Heart left ventricle (tissue), 16 donors: Measurements from ENCODE around the gene PRPSAP1. TPM values are rescaled to one million over a fixed set of nuclear protein-coding genes. Genes with fewer than 3 reads are reported as not detected.

Source experiments
- ATAC-seq, 4 donors: fragments of 200-7000 bp; cut with Tn5 transposase; one replicate each; pipeline ENCODE4 v1.9.1; 2020 to 2022; ENCODE audit warnings: moderate library complexity in 4 of 4, mild to moderate bottlenecking in 3 of 4, moderate number of reproducible peaks in 1 of 4
- DNase-seq, 5 donors: peaks; one replicate each; pipeline ENCODE4 v3.0.0-alpha.2; 2020
- H3K27ac ChIP-seq, 12 donors: fragments of 200-600 bp; sonication (generic) in 4 of 12; one replicate each; pipeline versions ENCODE4 v1.5.0 to v1.8.0; 2016 to 2022; ENCODE audit warnings: mild to moderate bottlenecking in 2 of 12
- H3K27me3 ChIP-seq, 9 donors: fragments of 200-600 bp; sonication (generic) in 2 of 9; one replicate each; pipeline versions ENCODE4 v1.5.1 to v1.8.0; 2016 to 2022; ENCODE audit warnings: mild to moderate bottlenecking in 3 of 9
- H3K36me3 ChIP-seq, 9 donors: fragments of 200-600 bp; sonication (generic) in 2 of 9; one replicate each; pipeline versions ENCODE4 v1.5.0 to v1.8.0; 2018 to 2022; ENCODE audit warnings: mild to moderate bottlenecking in 2 of 9
- H3K4me1 ChIP-seq, 12 donors: fragments of 200-600 bp; sonication (generic) in 4 of 12; one replicate each; pipeline versions ENCODE4 v1.5.0 to v1.8.0; 2016 to 2022; ENCODE audit warnings: mild to moderate bottlenecking in 3 of 12
- H3K4me3 ChIP-seq, 12 donors: fragments of 200-600 bp; sonication (generic) in 4 of 12; one replicate each; pipeline versions ENCODE4 v1.5.0 to v1.8.0; 2017 to 2022; ENCODE audit warnings: mild to moderate bottlenecking in 9 of 12, moderate library complexity in 4 of 12
- H3K9me3 ChIP-seq, 12 donors: fragments of 200-600 bp; sonication (generic) in 4 of 12; one replicate each; pipeline versions ENCODE4 v1.5.0 to v1.8.0; 2016 to 2022; ENCODE audit warnings: mild to moderate bottlenecking in 1 of 12
- CTCF ChIP-seq, 12 donors: fragments of 200-600 bp; sonication (generic) in 4 of 12; IDR thresholded peaks; one replicate each; pipeline versions ENCODE4 v1.5.0 to v1.8.0; 2018 to 2022; ENCODE audit warnings: antibody characterized with exemption in 12 of 12, mild to moderate bottlenecking in 5 of 12
- POLR2A ChIP-seq, 2 donors: fragments of 450-650 bp; IDR thresholded peaks; one replicate each; pipeline ENCODE4 v1.6.1; 2017; ENCODE audit warnings: antibody characterized with exemption in 2 of 2, mild to moderate bottlenecking in 2 of 2, moderate library complexity in 2 of 2
- WGBS, 4 donors: extraction: QIAGEN DNeasy Blood & Tissue Kit in 2 of 4; methylation state at CpG; one replicate each; pipeline versions ENCODE4 v1.1.5 to v1.1.7; 2013 to 2018; 5-methylcytosine and 5-hydroxymethylcytosine counted together
- intact Hi-C, 10 donors: fragments of 100-400 bp; cut with DNase I; formaldehyde crosslinking; loops; one replicate each; pipeline versions ENCODE4 v1.11.1 to v1.14.2; 2022
- polyA plus RNA-seq, 2 donors: library from polyadenylated mRNA; stranded (reverse); fragments of 200-250 nt; gene quantifications; one replicate each; pipeline ENCODE4 v1.2.3, GENCODE V29; 2013
- total RNA-seq, 9 donors: library from RNA; depleted of rRNA in 2 of 9; stranded (reverse); fragments of >200 nt in 2 of 9; fragmentation: NEBNext Ultra II Directional in 3 of 9; extraction: Animal tissue kit (Norgen Biotek cat#: 25700) in 3 of 9; gene quantifications; one replicate each; pipeline versions ENCODE4 v1.1.0 to v1.2.4, GENCODE V29; 2016 to 2023
- donor health status: ischemic (EF 13 %, LVEDD 7.1; RV severe dilation, severe dysfunction).
- donor health status: healthy with polysubstance abuse.
- donor health status: DM: no; HTN: yes; CAD: no.
- donor health status: DM: no; HTN: no; CAD: no.
- donor health status: ischemic (EF 25% LVEDD 6.9; RV normal size, moderate dysfunction).
- donor health status: ischemic (EF 25% LVEDD 5.7; RV mildly dilated, moderate dysfunction).
- donor health status: healthy.
- donor health status: DM: yes; HTN: yes; CAD: no.
- donor health status: ischemic (EF 35%, LVEDD 5.7; RV mildly dilated, moderate dysfunction).
- donor health status: nonischemic (EF 11% LVEDD 7.7; RV severe dilation, severe dysfunction).
- donor health status: DM: yes; HTN: yes; CAD: no.
- donor health status: PGD.
- donor health status: ischemic (EF 29% LVEDD 5.4; RV normal size, mild dysfunction).
- donor health status: nonischemic (EF 23%, LVEDD 6.1; RV moderate dilation, normal function).

Gene PRPSAP1
- total and polyA plus RNA-seq, 11 donors: 22.7 to 39.7 (median 30.9) TPM

GRCh38 chr17:76292567-76292966, 61.1 kb downstream of the PRPSAP1 start:
- DNase-seq (no peak), ATAC-seq (peak in 1 of 4 donors; percentile 19)
- no peak overlapping the region for H3K4me3 ChIP-seq
- intact Hi-C loops: loop anchor here in 2 of 10 donors (5.0 kb wide), 1 partner anchor 280 kb away; no protein-coding TSS in a partner anchor
- H3K27me3 ChIP-seq: no peaks in the 10 kb centered on the region
- no peak for TF ChIP-seq CTCF (IDR thresholded peaks at IDR 0.05)
- no peak for TF ChIP-seq POLR2A (IDR thresholded peaks at IDR 0.05)
- peaks cover 0 to 11% (median 3%) of the 10 kb centered on the region in 9 donors for H3K36me3 ChIP-seq
- WGBS, 4 donors: 72 to 91% (median 78%) methylated on average over 1 to 4 of the region's 4 CpGs
- H3K4me1 ChIP-seq: peaks cover 0 to 15% (median 5%) of the 10 kb centered on the region in 12 donors
- H3K9me3 ChIP-seq: no peaks in the 10 kb centered on the region
- no peak overlapping the region for H3K27ac ChIP-seq

DNA sequence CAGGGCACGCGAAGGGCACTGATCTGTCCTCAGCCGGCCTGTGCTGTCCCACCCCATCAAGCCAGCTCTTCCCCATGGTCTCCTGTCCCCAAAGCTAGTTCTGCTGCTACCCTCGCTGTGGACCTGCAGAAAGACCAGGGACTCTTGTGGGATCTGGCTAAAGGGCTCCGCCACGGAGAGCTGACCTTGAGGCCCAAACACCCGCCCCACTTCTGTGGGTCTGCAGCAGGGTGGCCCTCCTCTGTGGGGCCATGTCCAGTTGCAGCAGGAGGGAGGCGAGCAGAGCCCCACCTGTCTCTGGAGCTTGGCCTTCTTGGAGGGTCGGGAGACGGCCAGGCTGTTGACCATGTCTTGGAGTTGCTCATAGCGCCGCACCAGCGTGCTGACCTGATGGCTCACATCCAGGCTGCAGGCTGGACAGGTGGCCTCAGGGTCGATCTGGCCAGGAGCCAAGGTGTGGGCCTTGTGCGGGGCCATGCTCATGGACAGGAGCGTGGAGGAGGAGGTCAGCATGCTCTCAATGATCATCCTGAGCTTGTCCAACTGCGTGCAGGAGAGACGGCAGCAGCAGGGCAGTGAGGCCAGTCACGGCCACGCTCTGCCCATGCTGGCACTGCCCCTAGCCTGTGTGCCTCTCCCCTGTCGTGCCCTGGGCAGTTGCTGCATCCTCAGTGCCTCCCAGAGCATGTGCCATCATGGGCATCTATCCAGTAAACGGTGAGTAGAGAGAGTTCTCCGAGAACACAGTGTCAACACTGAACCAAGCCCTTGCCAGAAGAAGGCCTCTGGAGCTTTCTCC, 71.9 kb downstream of the PRPSAP1 start:
- DNase-seq (no peak), ATAC-seq (peak; percentile 38 to 51 (median 42))
- Histone ChIP-seq H3K4me3 (no peak overlapping the region), H3K9me3 (no peaks in the 10 kb centered on the region), H3K4me1 (peaks cover 0 to 16% (median 5%) of the 10 kb centered on the region in 12 donors), H3K27me3 (no peaks in the 10 kb centered on the region), H3K36me3 (no peaks in the 10 kb centered on the region), H3K27ac (no peak overlapping the region)
- TF ChIP-seq CTCF (IDR thresholded peaks at IDR 0.05) (no peak), POLR2A (IDR thresholded peaks at IDR 0.05) (no peak)
- intact Hi-C loops: loop anchor here in 3 of 10 donors (2.0 to 10.0 kb wide), 3 partner anchors 89 to 267 kb away; no protein-coding TSS in a partner anchor
- 81 to 86% (median 85%) methylated on average over 13 to 23 of the region's 23 CpGs for WGBS, 4 donors

DNA sequence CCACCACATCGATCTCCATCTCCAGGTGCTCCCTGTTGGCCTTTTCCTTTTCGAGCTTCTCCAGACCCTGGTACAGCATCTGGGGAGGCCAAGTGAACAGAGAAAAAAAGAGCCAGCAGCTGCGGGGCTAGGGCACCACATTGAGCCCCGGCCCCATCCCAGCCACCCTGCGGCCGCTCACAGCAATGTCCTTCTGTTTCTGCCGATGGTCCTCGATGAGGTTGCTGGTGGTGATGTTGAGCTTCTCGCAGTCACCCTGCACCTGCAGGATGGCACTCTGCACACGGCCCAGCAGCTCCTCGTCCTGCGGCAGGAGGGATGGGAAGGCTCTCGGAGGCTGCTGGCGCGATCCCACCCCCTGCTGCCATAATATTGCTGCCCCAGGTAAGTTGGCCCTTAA, 73.1 kb downstream of the PRPSAP1 start:
- Histone ChIP-seq H3K36me3 (no peaks in the 10 kb centered on the region), H3K27ac (no peak overlapping the region), H3K9me3 (no peaks in the 10 kb centered on the region), H3K4me3 (no peak overlapping the region), H3K4me1 (peaks cover 0 to 16% (median 5%) of the 10 kb centered on the region in 12 donors), H3K27me3 (no peaks in the 10 kb centered on the region)
- DNase-seq (no peak), ATAC-seq (no peak)
- no peak for TF ChIP-seq CTCF (IDR thresholded peaks at IDR 0.05)
- TF ChIP-seq POLR2A (IDR thresholded peaks at IDR 0.05): no peak
- intact Hi-C loops: loop anchor here in 3 of 10 donors (2.0 to 10.0 kb wide), 3 partner anchors 88 to 266 kb away; no protein-coding TSS in a partner anchor
- 92 to 97% (median 97%) methylated on average over 10 to 15 of the region's 15 CpGs for WGBS, 4 donors

DNA sequence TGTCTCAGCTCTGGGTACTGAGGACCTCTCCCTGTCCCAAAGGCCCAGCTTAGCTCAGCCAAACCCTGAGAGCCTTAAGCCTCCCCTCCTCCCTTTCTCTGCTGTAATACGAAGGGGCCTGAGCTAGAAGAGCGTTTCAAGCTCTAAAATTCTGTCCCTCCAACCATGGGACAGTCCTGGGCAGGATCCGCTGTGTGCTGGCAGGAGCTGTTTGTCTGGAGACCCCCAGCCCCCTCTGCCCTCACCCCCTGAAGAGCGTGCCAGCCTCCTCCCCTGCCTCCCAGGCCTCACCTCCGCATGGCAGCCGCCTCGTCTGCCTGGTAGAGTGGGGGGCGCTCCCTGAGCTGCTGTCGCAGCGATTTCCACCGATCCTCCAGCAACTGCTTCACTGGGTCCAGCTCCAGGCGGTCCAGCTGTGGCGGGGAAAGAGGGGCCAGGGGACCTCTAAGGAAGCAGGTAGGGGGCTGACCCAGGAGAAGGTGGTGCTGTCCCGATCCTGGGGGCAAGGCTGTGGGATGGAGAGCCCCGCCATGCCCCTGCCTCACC, 73.9 kb downstream of the PRPSAP1 start:
- no peak overlapping the region for H3K4me3 ChIP-seq
- no peaks in the 10 kb centered on the region for H3K36me3 ChIP-seq
- intact Hi-C loops: loop anchor here (1.0 to 10.0 kb wide), 11 partner anchors 88 to 375 kb away; partner anchors contain the start of gene MRPL38 (in 1 of the 10)

More for the DNA sequence above, 73.9 kb downstream of the PRPSAP1 start:
- peak in 4 of 12 donors; percentile 1 to 13 (median 5) for TF ChIP-seq CTCF (IDR thresholded peaks at IDR 0.05)
- no peak for TF ChIP-seq POLR2A (IDR thresholded peaks at IDR 0.05)
- ATAC-seq (no peak), DNase-seq (no peak)
- Histone ChIP-seq H3K9me3 (no peaks in the 10 kb centered on the region), H3K27me3 (no peaks in the 10 kb centered on the region), H3K4me1 (peaks cover 0 to 19% (median 5%) of the 10 kb centered on the region in 12 donors), H3K27ac (no peak overlapping the region)
- 83 to 100% (median 89%) methylated on average over 4 to 15 of the region's 15 CpGs for WGBS, 4 donors
